Right forelimb (tissue), 1 donor: ENCODE measurements around the gene OR10A2.
"Not testable (repeated sequence)": the region's sequence is repeated elsewhere in the genome, so short reads cannot be mapped to it uniquely, and the experiment has no call there.

Experiments used
- DNase-seq: peaks from one replicate; pipeline ENCODE4 v3.0.0-alpha.2; 2018

The OR10A2 gene

GRCh38 chr11:6862961-6863360 is at the start of gene OR10A2:
OR10A2 (plus strand) TSS chr11:6863057; CDS start chr11:6869755, 6,698 bp downstream.
- DNase-seq: no peak

- no peak for DNase-seq
These were observed 49.2 kb upstream of the OR10A2 start for GRCh38 chr11:6813656-6814055.

- no peak for DNase-seq
These were observed 45.2 kb upstream of the OR10A2 start for GRCh38 chr11:6817694-6818093.

- no peak for DNase-seq
These were observed 43.9 kb upstream of the OR10A2 start for GRCh38 chr11:6818967-6819366.

- DNase-seq: no peak
These were observed 38.6 kb upstream of the OR10A2 start for GRCh38 chr11:6824136-6824823.

- peak; percentile 53 for DNase-seq
These were observed 37.6 kb upstream of the OR10A2 start for GRCh38 chr11:6825231-6825744.

GRCh38 chr11:6828103-6828502 is 34.8 kb upstream of the OR10A2 start:
- no peak for DNase-seq

GRCh38 chr11:6833356-6833755 is 29.5 kb upstream of the OR10A2 start:
- DNase-seq: no peak

- DNase-seq: no peak
These were observed 28.8 kb upstream of the OR10A2 start for GRCh38 chr11:6834021-6834420.

- DNase-seq: no peak
These were observed 21.2 kb upstream of the OR10A2 start for GRCh38 chr11:6841694-6842093.

GRCh38 chr11:6843670-6844069 is 19.2 kb upstream of the OR10A2 start:
- DNase-seq: no peak

- no peak for DNase-seq
These were observed 18.5 kb upstream of the OR10A2 start for GRCh38 chr11:6844356-6844755.

- DNase-seq: no peak
These were observed 17.5 kb upstream of the OR10A2 start, which contains the start of gene OR10A5 for GRCh38 chr11:6845383-6845782. OR10A5 (plus strand) TSS chr11:6845683; CDS start chr11:6845683, 0 bp downstream.

- no peak for DNase-seq
These were observed 12.3 kb upstream of the OR10A2 start for GRCh38 chr11:6850526-6850925.

- not testable (repeated sequence) for DNase-seq
These were observed 8.1 kb upstream of the OR10A2 start for GRCh38 chr11:6854801-6855200.

- DNase-seq: no peak
These were observed 6.8 kb upstream of the OR10A2 start for GRCh38 chr11:6855971-6856541.

GRCh38 chr11:6856871-6857270 is 6.0 kb upstream of the OR10A2 start:
- DNase-seq: no peak

GRCh38 chr11:6864438-6864837 is 1.6 kb downstream of the OR10A2 start:
- DNase-seq: no peak

GRCh38 chr11:6871278-6871677 is 8.4 kb downstream of the OR10A2 start:
- DNase-seq: no peak

GRCh38 chr11:6875761-6876160 is 12.9 kb downstream of the OR10A2 start:
- DNase-seq: no peak

GRCh38 chr11:6876325-6876724 is 13.5 kb downstream of the OR10A2 start, which contains the start of gene OR10A4:
OR10A4 (plus strand) TSS chr11:6876625; CDS start chr11:6876648, 23 bp downstream.
- no peak for DNase-seq

GRCh38 chr11:6876914-6877313 is 14.1 kb downstream of the OR10A2 start:
- no peak for DNase-seq

- no peak for DNase-seq
These were observed 19.9 kb downstream of the OR10A2 start for GRCh38 chr11:6882751-6883150.

- DNase-seq: not testable (repeated sequence)
These were observed 24.9 kb downstream of the OR10A2 start for GRCh38 chr11:6887711-6888110.
